Stimulated activated CD8-positive, alpha-beta memory T cell treated with anti-CD3 and anti-CD28 coated beads, Interleukin-7, amount 100 ng/mL, for 1 hour (primary cell): Measurements from ENCODE around the gene PSAPL1.
"Not testable (repeated sequence)": the region's sequence is repeated elsewhere in the genome, so short reads cannot be mapped to it uniquely, and the experiment has no call there.

Source experiments
- DNase-seq, 2 donors: peaks; one replicate each; pipeline ENCODE4 v3.0.0-alpha.2; 2020; ENCODE audit warnings: low read depth in 2 of 2

Gene PSAPL1

DNA sequence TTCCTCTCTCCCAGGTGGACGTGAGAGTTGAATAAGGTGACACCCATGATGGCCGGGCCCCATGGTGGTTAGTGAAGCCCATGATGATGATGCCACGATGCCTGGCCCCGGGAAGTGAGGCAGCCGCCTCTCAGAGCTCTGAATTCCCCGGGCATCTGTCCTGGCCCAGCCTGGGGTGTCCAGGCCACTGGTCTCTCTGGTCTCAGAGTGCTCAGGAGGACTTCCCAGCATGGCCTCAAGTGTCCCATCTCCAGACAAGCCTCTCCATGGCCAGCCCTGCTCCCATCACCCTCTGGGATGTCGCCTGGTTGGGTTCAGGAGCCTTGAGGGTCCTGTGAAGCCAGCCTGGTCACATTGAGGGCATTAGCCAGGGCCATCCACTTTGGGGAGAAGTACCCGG, 24.7 kb upstream of the PSAPL1 start:
- DNase-seq: no peak

DNA sequence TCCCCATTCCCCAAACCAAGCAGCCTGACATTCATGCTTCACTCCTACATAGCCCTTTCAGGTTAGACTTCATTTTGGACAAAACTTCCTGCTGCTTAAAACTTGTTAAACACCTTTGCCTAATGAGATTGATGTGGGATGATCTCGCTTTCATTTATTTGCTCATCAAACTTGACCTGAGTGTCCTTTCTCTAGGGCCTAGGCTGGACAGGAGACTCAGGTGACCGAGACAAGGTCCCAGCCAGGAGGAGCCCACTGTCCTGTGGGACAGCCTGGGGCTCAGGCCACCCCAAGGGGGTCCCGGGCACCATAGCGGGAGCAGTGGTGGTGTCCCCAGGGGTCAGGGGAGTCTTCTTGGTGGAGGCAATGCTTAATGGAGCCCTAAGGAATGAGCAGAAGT, 23.7 kb upstream of the PSAPL1 start:
- DNase-seq: no peak

DNA sequence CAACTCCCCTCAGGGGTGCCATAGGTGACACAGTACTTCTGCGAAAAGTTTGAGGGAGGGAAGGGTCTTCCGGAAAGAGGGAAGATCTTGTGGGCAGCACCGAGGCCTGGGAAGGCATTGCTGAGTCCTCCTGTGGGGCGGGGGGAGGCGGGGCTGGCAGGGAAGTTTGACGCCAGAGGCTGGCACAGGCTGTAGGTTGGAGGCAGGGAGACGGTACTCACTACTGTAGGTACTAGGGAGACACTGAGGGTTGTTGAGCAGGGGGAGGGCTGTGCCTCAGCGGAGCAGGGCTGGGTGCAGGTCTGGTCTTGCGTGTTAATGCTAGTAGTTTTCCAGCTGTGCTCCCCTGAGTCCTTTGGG, 23.3 kb upstream of the PSAPL1 start:
- DNase-seq: no peak

GRCh38 chr4:7457201-7458065, 22.7 kb upstream of the PSAPL1 start:
- no peak for DNase-seq

DNA sequence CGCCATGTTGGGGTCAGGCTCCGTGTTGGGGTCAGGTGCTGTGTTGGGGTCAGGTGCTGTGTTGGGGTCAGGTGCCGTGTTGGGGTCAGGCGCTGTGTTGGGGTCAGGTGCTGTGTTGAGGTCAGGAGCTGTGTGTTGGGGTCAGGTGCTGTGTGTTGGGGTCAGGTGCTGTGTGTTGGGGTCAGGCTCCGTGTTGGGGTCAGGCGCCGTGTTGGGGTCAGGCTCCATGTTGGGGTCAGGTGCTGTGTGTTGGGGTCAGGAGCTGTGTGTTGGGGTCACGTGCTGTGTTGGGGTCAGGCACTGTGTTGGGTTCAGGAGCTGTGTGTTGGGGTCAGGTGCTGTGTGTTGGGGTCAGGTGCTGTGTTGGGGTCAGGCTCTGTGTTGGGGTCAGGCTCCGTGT, 18.1 kb upstream of the PSAPL1 start:
- DNase-seq: not testable (repeated sequence)

GRCh38 chr4:7451800-7452199, 17.1 kb upstream of the PSAPL1 start:
- DNase-seq: no peak

GRCh38 chr4:7451434-7451789, 16.7 kb upstream of the PSAPL1 start:
- DNase-seq: no peak

DNA sequence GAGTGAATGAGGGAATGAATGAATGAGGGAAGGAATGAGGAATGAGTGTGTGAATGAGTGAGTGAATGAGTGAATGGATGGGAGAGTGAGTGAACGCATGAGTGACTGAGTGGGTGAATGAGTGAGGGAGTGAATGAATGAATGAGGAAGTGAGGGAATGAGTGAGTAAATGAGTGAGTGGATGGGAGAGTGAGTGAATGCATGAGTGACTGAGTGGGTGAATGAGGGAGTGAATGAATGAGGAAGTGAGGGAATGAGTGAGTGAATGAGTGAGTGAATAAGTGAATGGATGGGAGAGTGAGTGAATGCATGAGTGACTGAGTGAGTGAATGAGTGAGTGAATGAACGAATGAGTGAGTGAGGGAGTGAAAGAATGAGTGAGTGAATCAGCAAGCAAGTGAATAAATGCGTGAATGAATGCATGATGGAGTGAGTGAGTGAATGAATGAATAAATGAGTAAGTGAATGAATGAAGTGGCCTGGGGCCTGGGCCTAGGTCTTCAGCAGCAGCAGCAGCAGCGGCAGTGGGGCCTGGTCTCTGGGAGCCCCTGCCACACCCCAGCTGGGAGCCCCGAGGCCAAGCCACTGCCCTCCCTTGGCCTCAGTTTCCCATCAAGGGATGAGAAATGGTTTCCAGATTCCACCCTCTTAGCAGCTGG, 16.2 kb upstream of the PSAPL1 start:
- DNase-seq: no peak

DNA sequence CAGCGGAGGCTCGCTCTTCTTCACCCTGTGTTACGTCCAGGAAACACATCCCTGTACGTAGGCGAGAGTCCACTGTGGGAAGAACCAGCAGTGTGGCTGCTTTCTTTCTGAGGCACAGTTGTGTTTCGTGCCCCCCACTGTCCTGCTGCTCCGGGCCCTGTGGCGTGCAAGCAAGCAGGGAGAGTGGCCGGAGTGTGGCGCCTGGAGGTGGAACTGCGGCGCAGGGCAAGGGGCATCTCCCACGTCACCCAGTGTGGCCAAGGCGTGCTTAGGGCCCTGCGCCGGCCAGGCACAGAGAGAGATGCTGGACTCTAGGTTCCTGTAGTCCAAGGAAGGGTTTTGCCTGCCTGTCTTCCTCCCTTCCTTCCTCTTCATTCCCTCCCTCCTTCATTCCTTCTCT, 13.3 kb upstream of the PSAPL1 start:
- no peak for DNase-seq

GRCh38 chr4:7447236-7447635, 12.5 kb upstream of the PSAPL1 start:
- DNase-seq: no peak

- DNase-seq: no peak
These were observed 10.0 kb upstream of the PSAPL1 start for GRCh38 chr4:7444731-7445130.

DNA sequence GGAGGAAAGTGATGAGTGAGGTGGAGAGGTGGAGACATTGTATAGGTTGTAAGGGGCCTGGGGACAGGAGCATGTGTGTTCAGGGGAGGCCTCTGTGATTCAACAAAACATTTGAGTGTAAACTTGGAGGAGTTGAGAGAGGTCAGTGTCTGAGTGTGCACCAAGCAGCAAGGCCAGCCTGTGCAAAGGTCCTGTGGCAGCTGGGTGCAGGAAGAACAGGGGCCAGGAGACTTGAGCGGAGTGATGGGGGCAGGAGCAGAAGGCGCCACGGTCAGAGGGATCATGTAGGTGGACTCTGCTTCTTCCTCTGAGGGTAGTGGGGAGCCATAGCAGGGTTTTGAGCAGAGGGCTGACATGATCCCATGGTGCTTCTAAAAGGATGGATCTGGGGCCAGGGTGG, 9.6 kb upstream of the PSAPL1 start:
- DNase-seq: no peak

- no peak for DNase-seq
These were observed 7.9 kb upstream of the PSAPL1 start for GRCh38 chr4:7442574-7443162.

GRCh38 chr4:7441201-7441600, 6.5 kb upstream of the PSAPL1 start:
- DNase-seq: no peak

DNA sequence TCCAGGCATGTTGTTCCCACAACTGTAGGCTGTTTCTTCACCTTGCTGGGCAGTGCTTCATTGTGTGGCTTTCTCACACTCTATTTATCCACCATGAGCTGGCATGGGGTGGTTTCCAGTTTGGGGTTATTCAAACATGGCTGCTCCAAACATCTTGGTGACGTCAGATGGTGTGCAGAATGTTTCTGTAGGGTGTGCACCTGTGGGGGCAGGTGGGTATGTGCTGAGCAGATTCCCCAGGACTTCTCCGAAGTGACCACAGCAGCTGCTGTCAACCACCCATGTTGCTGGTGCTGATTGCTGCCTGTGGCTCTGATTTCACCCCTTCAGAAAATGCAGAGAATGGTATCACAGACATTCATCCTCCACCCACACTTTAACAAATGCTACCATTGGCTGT, 5.0 kb upstream of the PSAPL1 start:
- no peak for DNase-seq

DNA sequence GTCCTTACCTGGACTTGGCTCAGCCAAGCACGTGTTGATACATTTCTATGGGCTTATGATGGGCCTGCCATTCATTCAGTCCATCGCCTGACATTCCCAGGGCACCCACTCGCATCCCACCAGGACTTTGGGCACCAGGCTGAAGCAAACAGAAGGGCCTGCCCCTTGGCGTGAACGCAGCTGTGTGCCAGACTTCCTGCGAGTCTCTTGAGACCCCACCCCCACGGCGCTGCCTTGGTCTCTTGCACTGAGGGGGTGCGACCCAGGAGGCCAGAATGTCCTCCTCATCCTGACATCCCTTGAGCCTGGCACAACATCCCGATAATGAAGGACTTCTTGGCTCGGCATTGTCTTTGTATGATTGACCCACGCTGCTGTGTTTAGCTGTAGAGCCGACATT, 1.5 kb upstream of the PSAPL1 start:
- DNase-seq: no peak

GRCh38 chr4:7435471-7436061, 836 bp upstream of the PSAPL1 start:
- no peak for DNase-seq

- no peak for DNase-seq
These were observed 477 bp downstream of the PSAPL1 start for GRCh38 chr4:7434141-7434765.

DNA sequence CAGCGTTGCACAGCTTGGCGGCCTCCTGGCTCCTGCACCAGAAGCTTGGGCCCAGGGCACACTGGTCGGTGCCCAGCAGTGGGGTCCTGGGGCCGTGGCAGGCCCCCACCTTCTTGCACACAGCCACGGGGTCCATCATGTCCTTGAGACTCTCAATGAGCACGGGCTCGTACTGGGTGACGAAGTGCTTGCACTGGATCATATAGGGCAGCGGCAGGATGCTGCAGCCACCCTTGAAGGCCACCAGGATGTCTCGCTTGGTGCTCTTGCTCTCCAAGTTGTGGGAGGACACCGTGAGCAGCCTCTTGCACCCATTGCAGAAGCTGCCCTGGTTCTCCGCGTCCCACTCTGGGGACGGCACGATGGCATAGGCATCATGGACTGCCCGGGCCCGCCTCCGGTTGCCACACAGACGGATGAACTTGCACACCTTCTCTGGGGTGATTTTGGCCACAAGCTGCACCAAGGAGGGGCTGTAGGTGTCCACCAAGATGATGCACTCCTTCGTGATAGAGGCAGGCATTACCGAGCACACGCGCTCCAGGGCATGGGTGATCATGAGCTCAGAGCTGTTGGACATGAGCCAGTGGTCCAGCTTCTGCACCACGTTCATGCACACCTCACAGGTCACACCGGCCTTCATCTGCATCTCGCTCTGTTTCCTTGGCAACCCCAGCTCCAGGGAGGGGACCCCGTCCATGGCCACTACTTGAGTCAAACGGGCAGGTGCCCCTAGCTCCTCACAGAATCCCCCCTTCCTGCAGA, 1.2 kb downstream of the PSAPL1 start:
- DNase-seq: no peak

DNA sequence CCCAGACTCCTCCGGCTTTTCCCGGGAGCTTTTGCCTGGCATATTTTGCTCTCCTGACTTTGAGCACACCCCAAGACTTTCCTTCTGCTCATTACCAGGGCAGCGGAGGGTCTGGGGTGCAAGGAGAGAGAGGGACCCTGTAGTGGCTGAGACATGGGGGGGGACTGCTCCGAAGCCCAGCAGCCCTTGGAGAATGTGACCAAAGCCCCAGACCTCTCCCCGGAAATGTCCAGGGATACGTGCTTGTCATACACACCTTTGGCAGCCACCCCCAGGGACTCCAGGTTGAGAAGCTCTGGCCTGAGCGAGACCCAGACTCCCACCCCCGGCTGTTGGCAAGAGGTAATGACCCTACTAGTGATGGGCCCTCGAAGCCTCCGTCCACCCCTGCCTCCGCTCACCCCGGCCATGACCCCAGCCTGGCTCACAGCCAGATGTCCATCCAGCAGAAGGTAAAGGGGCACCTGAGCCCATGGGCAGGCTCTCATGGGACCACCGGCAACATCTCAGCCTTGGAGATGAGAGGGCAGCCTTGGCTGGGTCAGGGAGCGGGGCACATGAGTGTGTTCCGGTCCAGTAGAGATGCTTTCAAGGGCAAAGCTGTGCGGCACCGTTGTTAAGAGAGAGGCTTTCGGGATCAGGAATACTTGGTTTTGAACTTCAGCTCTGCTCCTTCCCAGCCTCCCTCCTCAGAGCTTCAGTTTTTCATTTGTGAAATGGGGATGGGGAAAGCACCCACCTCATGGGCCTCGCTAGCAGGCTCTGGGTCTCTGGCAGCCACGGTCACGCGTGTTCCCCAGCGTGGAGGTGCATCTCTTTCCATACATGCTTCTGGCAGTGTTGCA, 2.0 kb downstream of the PSAPL1 start:
- no peak for DNase-seq
